NCI-H128 (cell line): ENCODE data around the gene ZNF280C.
A peak's percentile ranks its signal among the peaks of the same experiment; 100 is the strongest.

Experiments
- DNase-seq: peaks from one replicate; lab custom pipeline; 2025; ENCODE audit not compliant: unreplicated experiment; lab: John Stamatoyannopoulos, UW

Gene ZNF280C

GRCh38 chrX:130179170-130179569 is 89.5 kb downstream of the ZNF280C start:
- DNase-seq: no peak

GRCh38 chrX:130176942-130177341 is 91.8 kb downstream of the ZNF280C start:
- DNase-seq: no peak

DNA sequence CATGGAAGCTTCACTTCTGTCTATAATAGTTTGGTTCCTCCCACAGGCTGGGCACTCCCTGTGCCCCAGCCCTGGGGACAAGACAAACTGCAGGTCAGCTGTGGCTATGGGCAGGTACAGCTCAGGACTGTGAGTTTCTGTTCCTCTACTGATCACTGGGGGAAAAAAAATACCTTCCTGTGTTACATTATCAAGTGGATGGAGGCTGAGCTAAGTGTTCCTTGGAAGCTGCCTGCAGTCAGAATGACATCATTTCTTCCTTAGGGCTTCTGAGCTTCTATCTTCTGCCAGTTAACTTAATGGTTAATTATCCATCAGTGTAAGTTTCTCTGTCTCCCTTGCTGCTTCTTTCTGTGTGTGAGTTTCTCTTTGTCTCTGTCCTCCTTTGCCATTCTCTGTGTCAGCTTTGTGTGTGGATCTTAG is 92.3 kb downstream of the ZNF280C start:
- DNase-seq: no peak

DNA sequence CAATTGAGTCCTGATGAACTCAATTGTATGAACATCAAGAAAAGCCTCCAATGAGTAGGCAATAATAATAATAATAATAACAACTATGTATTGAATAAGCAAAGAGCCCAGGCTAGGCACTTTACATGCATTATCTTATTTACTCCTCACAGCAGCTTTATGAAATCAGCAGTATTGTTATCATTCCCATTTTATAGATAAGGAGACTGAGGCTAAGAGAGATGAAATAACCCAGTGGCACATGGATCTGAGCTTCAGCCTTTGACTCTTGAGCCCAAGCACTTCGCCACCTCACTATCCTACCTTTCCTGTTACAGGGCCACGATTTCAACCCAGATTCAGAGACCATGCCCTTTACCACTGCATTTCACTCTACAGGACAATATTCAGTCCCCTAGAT is 93.8 kb downstream of the ZNF280C start:
- no peak for DNase-seq

GRCh38 chrX:130174045-130174704 is 94.5 kb downstream of the ZNF280C start:
- no peak for DNase-seq

- DNase-seq: no peak
Observed at GRCh38 chrX:130173190-130173895, 95.4 kb downstream of the ZNF280C start.

DNA sequence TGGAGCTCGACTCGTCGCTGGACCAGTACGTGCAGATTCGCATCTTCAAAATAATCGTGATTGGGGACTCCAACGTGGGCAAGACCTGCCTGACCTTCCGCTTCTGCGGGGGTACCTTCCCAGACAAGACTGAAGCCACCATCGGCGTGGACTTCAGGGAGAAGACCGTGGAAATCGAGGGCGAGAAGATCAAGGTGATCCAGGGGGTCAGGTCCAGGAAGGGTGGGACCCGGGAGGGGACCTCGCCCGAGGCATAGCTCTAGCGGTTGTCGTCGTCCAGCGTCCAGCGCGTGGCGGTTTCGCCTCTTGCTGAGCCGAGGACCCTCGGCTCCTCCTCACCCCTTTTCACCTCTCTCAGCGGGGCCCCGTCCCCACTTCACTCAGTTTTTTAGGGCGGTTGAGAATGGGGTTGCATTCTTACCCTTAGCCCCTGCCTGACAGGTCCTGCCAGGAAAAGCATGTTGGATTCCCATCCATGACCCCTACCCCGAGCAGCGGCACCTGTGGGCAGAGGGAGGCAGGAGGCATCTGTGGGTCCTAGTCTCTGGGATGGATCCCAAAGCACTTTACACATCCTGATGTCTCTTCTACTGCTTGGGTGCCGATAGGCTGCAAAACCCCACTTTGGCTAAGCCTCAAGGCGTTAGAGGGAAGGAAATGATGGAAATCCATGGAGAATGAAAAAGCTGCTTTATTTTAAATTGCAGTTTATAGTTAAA is 96.4 kb downstream of the ZNF280C start:
- no peak for DNase-seq

GRCh38 chrX:130171446-130172126 is 97.1 kb downstream of the ZNF280C start, which contains the start of gene RAB33A:
TSS of gene RAB33A (plus strand) at chrX:130171962. CDS start at chrX:130172063, 101 bp downstream.
- DNase-seq: peak; percentile 12

DNA sequence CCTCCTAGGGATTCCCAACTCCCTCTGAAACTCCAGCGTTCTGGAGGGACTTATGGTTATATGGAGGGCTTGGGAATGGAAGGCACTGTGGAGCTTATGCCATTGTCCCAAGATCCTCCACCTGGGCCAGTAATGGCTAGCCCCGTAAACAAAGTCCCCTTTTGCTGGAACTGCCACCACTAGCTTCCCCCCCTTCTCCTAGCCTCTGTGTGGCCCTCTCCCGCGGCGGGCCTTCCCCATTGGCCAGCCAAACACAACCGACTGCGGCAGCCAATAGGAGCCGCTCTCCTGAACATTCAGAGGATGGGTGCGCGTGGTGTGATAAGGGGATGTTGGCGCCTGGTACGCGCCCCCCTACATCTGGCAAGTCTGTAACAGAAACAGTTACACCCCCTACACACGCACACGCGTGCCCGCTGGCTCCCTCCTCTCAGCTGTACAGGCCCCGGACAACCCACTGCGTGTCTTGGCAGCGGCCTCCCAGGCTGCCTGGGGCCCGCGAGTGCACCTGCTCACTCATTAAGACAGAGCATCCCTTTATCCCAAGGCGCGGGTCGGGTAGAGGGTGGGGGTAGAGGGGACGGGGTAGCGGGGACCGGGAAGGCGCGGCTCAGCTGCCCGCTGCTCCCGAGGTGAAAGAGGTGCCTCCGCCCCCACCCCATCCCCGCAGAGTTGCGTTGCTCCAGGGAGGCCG is 97.8 kb downstream of the ZNF280C start:
- peak; percentile 66 for DNase-seq

- DNase-seq: no peak
Observed at GRCh38 chrX:130167040-130167439, 101.7 kb downstream of the ZNF280C start.

DNA sequence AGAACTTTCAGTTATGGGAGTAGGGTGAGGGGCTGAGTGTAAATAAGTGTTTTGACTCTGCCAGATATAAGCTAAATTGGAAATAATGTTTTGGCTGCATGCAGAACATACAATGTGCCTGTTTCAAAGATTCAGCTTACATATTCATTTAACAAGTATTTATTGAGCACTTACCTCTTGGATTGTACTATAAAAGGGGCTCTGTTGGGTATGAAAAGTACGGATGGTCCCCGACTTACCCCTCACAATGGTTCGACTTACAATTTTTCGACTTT is 102.3 kb downstream of the ZNF280C start:
- no peak for DNase-seq

DNA sequence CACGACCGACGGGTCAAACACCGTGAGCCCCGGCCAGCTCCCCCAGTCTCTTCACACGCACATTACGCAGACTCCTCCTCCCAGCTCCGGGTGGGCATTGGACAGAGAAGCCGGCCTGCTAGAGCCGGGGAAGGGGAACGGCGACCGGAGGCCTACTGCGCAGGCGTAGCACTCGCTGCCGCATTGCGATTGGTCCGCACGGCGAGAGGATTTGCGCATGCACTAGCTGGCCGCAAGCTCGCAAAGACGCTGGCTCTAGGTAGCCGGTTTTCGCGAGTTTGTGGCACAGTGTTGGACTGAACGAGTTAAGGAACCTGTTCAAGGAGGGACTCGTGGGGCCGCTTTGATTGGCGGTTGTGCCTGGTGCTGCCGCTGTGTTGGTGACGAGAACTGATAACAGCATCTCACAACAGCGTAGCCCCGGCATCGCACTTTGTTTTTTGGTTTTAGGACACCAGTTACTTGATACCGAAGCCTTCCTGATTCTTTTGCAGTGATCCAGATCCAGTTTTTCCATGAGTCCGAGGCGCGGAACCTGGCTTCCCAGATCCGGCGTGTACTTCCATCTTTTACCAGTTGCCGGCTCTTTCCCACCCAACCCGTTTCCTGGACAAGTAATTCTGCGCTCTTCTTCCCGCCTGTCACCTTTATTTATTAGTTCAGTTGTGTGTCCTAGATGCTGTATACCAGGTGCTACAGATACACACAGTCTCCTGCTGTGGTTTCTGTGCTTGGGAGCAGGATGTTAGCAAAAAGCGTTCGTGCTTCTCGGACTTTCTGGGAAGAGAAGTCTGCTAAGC is 102.8 kb downstream of the ZNF280C start, which contains the start of gene AIFM1:
AIFM1 (minus strand) TSS at position 139 of the 800 bp plus-strand sequence. CDS start 185 bp downstream, outside the sequence.
- DNase-seq: peak; percentile 75

- DNase-seq: no peak
Observed at GRCh38 chrX:130165181-130165702, 103.5 kb downstream of the ZNF280C start.

- DNase-seq: no peak
Observed at GRCh38 chrX:130163398-130163797, 105.3 kb downstream of the ZNF280C start.

DNA sequence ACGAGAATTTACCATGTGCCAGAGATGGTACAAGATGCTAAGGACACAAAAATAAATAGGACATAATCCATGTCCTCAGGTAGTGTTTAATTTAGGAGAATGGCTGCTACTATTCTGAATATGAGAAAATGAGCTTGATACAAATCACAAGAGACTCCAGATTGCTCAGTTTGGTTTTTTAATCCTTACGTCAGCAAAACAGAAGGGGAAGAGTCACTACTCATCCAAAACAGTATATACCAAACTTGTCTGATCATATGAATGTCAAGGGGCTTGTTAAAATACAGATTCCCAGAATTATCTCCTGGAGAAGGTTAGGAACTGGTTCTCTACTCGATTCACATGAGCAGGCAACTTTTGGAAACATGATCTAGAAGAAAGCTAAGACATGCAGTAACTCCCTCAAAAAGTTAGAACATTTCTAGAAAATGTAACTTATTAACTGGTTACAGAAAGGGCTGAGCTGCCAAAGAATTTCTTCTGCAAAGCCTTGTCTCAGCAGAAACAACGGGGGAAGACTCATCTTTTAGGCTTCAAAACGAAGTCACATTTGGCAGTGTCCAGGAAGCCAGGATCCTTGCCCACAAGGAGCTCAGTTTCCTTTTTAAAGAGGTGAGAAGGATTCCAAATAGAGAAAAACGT is 106.5 kb downstream of the ZNF280C start:
- no peak for DNase-seq

DNA sequence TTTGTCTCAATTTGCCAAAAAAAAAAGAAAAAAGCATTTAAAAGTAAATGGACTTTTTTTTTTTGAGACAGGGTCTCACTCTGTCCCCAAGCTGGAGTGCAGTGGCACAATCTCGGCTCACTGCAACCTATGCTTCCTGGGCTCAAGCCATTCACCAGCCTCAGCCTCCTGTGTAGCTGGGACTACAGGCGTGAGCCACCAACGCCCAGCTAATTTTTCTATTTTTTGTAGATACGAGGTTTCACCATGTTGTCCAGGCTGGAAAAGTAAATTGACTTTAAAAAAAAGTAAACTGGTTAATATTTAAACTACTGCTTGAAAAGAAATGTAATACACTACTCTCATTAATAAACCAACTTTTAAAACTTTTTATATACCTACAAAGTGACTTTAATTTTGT is 108.9 kb downstream of the ZNF280C start:
- DNase-seq: no peak

DNA sequence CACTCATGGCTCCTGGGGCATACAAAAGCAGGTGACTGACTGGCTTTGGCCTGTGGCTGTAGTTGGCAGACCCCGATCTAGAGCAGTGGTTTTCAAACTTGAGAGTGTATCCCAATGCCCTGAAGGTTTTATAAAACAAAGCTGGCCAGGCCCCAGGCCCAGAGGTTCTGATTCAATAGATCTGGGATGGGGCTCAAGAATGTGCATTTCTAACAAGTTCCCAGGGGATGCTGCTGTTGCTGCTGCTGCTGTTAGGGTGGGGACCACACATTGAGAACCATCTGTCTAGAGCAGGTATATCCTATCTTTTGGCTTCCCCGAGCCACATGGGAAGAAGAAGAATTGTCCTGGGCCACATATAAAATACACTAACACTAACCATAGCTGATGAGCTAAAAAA is 110.4 kb downstream of the ZNF280C start:
- DNase-seq: no peak

- no peak for DNase-seq
Observed at GRCh38 chrX:130155564-130155963, 113.1 kb downstream of the ZNF280C start.
